Measurements from ENCODE around the gene ITGAL. TPM values are rescaled to one million over a fixed set of nuclear protein-coding genes. Genes with fewer than 3 reads are reported as not detected.

ITGAL gene
- total and polyA plus RNA-seq, 10 donors: 26.6 to 212 (median 130) TPM

GRCh38 chr16:30444231-30445148 is 28.1 kb upstream of the ITGAL start:
- intact Hi-C loops (cut with DNase I; ENCODE audit: low total_unique reads): loop anchor here (10.0 kb wide), 1 partner anchor 80 kb away; the partner anchor contains the start of gene ZNF768
- Histone ChIP-seq H3K9me3 (no peaks in the 10 kb centered on the region), H3K27ac (peak overlapping the region in 7 of 8 donors; percentile 95 to 99 (median 97)), H3K36me3 (peaks cover 0 to 27% (median 0%) of the 10 kb centered on the region in 6 donors), H3K4me3 (peak overlapping the region; percentile 65 to 99 (median 86)), H3K27me3 (replicated peaks in 1 of 7) (no peaks in the 10 kb centered on the region), H3K4me1 (peaks cover 22 to 56% (median 36%) of the 10 kb centered on the region in 6 donors)
- TF ChIP-seq POLR2A (IDR thresholded peaks at IDR 0.05): no peak
- no peak for TF ChIP-seq POLR2AphosphoS5 (IDR thresholded peaks at IDR 0.05)
- TF ChIP-seq CTCF (IDR thresholded peaks at IDR 0.05 in 8 of 11, conservative IDR thresholded peaks at IDR 0.05 in 3 of 11): no peak
- DNase-seq: no peak
- 91 to 96% (median 94%) methylated on average over 29 of the region's 29 CpGs for WGBS, 5 donors

GRCh38 chr16:30445149-30445407 is 27.5 kb upstream of the ITGAL start:
- WGBS, 5 donors: 29 to 40% (median 33%) methylated on average over 11 of the region's 11 CpGs
- TF ChIP-seq POLR2AphosphoS5 (IDR thresholded peaks at IDR 0.05) (no peak), CTCF (IDR thresholded peaks at IDR 0.05 in 8 of 11, conservative IDR thresholded peaks at IDR 0.05 in 3 of 11) (no peak), POLR2A (IDR thresholded peaks at IDR 0.05) (no peak)
- H3K27ac ChIP-seq: peak overlapping the region; percentile 82 to 99 (median 97)
- H3K9me3 ChIP-seq: no peaks in the 10 kb centered on the region
- H3K4me1 ChIP-seq: peaks cover 24 to 56% (median 39%) of the 10 kb centered on the region in 6 donors
- peak overlapping the region; percentile 65 to 99 (median 86) for H3K4me3 ChIP-seq
- DNase-seq: no peak
- intact Hi-C loops (cut with DNase I; ENCODE audit: low total_unique reads): loop anchor here (10.0 kb wide), 1 partner anchor 80 kb away; the partner anchor contains the start of gene ZNF768
- H3K27me3 ChIP-seq (replicated peaks in 1 of 7): no peaks in the 10 kb centered on the region
- peaks cover 0 to 27% (median 0%) of the 10 kb centered on the region in 6 donors for H3K36me3 ChIP-seq

- Histone ChIP-seq H3K27ac (peak within 1 kb of the TSS; percentile 82 to 99 (median 97)), H3K4me3 (peak within 1 kb of the TSS; percentile 65 to 99 (median 86)), H3K27me3 (replicated peaks in 1 of 7) (no peaks in the 10 kb centered on the region), H3K9me3 (no peaks in the 10 kb centered on the region), H3K4me1 (peaks cover 28 to 56% (median 43%) of the 10 kb centered on the region in 6 donors), H3K36me3 (peaks cover 0 to 27% (median 0%) of the 10 kb centered on the region in 6 donors)
- intact Hi-C loops (cut with DNase I; ENCODE audit: low total_unique reads): loop anchor here (10.0 kb wide), 1 partner anchor 79 kb away; the partner anchor contains the start of gene ZNF768
- 1 to 2% (median 1%) methylated on average over 29 to 59 of the region's 59 CpGs for WGBS, 5 donors
- TF ChIP-seq POLR2A (IDR thresholded peaks at IDR 0.05): peak; percentile 77 to 94 (median 86)
- peak; percentile 90 to 99 (median 95) for TF ChIP-seq POLR2AphosphoS5 (IDR thresholded peaks at IDR 0.05)
- TF ChIP-seq CTCF (IDR thresholded peaks at IDR 0.05 in 8 of 11, conservative IDR thresholded peaks at IDR 0.05 in 3 of 11): peak in 9 of 11 experiments; percentile 14 to 62 (median 37)
- peak; percentile 98 for DNase-seq
Observed at GRCh38 chr16:30445408-30446202, 26.9 kb upstream of the ITGAL start, which contains the start of gene SEPHS2. Gene SEPHS2 (minus strand): TSS chr16:30445874. CDS start chr16:30445727, 147 bp downstream.
